Retinal pigment epithelial cell (primary cell): ENCODE measurements around the gene C6.

Experiments used
- DNase-seq: peaks from one replicate; pipeline ENCODE4 v3.0.0-alpha.2; 2010; ENCODE audit warnings: low read depth
- H3K4me3 ChIP-seq: 2 replicates; pipeline ENCODE4 v1.5.1; 2011; ENCODE audit warnings: mild to moderate bottlenecking, low read length, control low read depth, moderate library complexity
- CTCF ChIP-seq: conservative IDR thresholded peaks from 2 replicates; pipeline ENCODE4 v1.5.1; 2011; ENCODE audit warnings: low read depth, low read length, control low read depth, inconsistent platforms

The C6 gene

GRCh38 chr5:41157272-41157894, 55.9 kb downstream of the C6 start:
- no peak for TF ChIP-seq CTCF
- DNase-seq: no peak
- no peak overlapping the region for H3K4me3 ChIP-seq

- no peak for TF ChIP-seq CTCF
- no peak overlapping the region for H3K4me3 ChIP-seq
- no peak for DNase-seq
Measured at GRCh38 chr5:41156739-41157138, 56.6 kb downstream of the C6 start.

- DNase-seq: no peak
- no peak for TF ChIP-seq CTCF
- no peak overlapping the region for H3K4me3 ChIP-seq
Measured at GRCh38 chr5:41154491-41154890, 58.8 kb downstream of the C6 start.

- no peak overlapping the region for H3K4me3 ChIP-seq
- TF ChIP-seq CTCF: no peak
Measured at GRCh38 chr5:41151564-41151963, 61.8 kb downstream of the C6 start.

GRCh38 chr5:41148448-41148847, 64.9 kb downstream of the C6 start:
- TF ChIP-seq CTCF: no peak
- no peak for DNase-seq
- H3K4me3 ChIP-seq: no peak overlapping the region

More at GRCh38 chr5:41151564-41151963, 61.8 kb downstream of the C6 start:
- no peak for DNase-seq

- no peak for TF ChIP-seq CTCF
- DNase-seq: no peak
- H3K4me3 ChIP-seq: no peak overlapping the region
Measured at GRCh38 chr5:41145306-41145705, 68.0 kb downstream of the C6 start.

- no peak for DNase-seq
- no peak for TF ChIP-seq CTCF
- no peak overlapping the region for H3K4me3 ChIP-seq
Measured at GRCh38 chr5:41143131-41143901, 70.0 kb downstream of the C6 start.
